HG03457 (cell line): Measurements from ENCODE around the gene HUS1.
"Not testable (repeated sequence)": the region's sequence is repeated elsewhere in the genome, so short reads cannot be mapped to it uniquely, and the experiment has no call there.

Experiments
- ATAC-seq: cut with Tn5 transposase; IDR thresholded peaks from one replicate; pipeline ENCODE4 v1.9.1; 2021; ENCODE audit warnings: moderate number of reproducible peaks; ENCODE audit not compliant: unreplicated experiment

The HUS1 gene

DNA sequence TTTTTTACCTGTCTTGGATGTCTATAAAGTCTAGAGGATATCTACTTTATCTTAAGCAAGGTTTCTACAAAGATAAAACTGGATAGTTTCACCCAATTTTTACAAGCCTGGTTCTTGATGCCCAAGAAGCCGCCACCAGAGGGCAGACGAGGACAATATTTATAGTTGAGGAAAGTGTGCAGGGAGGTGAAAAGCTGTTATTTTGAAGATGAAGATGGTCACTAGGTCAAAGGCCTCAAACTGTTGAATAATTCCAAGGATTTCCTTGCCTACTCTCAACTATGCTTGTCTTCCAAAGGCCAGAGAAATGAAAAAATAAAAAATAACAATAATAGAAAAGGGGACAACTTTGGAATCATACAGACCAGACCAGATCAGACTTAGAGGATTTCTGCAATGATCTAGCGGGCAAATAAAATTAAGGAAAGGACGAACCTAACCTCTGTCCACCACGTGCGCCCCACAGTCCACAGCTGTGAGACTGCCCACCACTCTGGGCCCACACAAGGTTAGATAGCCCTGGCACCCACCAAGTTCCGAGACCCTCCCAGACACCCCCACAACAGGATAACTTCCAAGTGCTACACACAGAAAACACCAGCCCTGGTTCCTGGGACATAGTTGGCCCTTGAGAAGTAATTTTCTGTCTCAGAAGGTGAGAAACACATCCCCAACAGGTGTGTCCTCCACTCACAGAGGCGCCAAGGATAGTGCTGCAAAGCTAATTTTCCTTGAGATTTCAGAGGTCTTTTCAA, 34.0 kb downstream of the HUS1 start:
- no peak for ATAC-seq

DNA sequence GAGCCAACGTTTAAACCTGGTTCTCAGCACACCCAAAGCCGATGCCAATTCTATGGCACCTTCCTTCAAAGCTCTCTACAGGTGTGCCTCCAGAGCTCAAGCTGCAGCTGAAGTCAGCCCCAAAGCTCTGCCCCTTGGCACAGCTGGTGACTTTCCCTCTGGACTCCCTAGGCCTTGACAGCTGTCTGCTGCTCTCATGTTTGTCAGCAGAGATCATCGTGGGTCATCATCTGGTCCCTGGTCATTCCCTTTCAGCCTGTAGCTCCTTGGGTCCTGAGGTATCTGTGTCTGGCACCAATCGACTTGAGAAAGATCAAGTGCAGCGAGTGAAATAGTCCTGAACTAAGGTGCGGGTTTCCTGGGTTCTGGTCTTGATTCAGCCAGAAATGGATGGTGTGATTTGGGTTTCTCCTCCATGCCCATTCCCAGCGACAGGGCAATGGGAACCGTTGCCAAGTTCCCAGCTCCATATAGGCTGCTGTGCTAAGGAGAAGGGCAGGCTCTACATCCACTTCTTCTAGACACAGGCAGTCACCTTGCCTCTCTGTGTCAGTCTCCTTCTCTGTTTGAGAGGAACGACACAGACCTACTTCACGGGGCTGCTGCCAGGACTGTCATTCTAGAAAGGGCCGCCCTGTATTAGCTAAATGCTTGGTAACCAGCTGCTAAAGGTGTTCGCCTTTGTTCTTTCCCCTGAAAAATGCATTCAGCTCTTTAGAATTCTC, 34.7 kb downstream of the HUS1 start:
- no peak for ATAC-seq

GRCh38 chr7:47943676-47944474, 35.5 kb downstream of the HUS1 start:
- ATAC-seq = no peak

- not testable (repeated sequence) for ATAC-seq
Observed at GRCh38 chr7:47942651-47943050, 36.8 kb downstream of the HUS1 start.

DNA sequence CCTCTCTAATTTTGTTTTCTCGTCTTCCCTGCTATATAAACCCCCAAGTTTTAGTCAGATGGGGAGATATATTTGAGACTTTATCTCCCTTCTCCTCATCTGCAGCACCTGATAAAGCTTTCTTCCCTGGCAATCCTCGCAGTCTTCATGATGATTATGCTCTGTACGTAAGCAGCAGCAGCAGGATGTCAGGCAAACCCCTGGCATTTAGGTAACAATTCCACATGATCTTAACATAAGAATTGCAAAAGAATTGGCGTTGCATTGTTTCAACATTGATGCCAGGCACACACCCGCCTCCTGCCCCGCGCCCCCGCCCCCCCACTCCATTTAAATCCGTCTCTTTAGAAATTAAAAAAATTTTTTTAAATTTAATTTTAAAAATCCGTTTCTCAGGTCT, 37.3 kb downstream of the HUS1 start:
- no peak for ATAC-seq

GRCh38 chr7:47941136-47941844, 38.1 kb downstream of the HUS1 start:
- no peak for ATAC-seq

- no peak for ATAC-seq
Observed at GRCh38 chr7:47940088-47941013, 39.1 kb downstream of the HUS1 start.

GRCh38 chr7:47939425-47940036, 39.9 kb downstream of the HUS1 start:
- ATAC-seq = no peak

DNA sequence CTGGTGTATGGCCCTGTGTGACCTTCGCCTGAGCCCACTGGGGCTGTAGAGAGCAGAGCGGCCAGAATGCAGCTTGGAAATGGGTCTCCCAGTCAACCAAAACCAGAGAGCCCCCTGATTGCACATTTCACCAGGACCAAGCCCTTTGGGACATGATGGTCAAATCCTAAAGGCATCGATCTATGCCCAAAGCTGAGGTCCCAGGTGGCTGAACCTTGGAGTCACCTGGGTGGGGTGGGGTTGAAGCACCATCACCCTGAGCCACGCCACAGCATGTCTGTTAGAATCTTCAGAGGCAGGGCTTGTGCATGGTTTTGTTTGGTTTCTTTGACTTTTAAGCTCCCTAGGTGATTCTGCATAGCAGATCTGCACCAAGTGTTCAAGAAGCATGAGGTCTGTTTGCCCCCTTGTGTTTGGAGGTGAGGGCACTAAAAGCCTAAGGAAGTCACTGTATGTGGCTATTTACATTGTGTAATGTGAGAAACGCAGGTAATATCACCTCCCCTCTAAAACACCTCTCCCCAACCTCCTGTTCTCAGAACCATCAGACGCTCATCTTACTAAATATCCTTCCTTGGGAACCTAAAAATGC, 40.7 kb downstream of the HUS1 start:
- ATAC-seq = no peak

GRCh38 chr7:47937711-47938573, 41.5 kb downstream of the HUS1 start:
- ATAC-seq = peak; percentile 53

GRCh38 chr7:47937065-47937687, 42.2 kb downstream of the HUS1 start:
- peak; percentile 92 for ATAC-seq

DNA sequence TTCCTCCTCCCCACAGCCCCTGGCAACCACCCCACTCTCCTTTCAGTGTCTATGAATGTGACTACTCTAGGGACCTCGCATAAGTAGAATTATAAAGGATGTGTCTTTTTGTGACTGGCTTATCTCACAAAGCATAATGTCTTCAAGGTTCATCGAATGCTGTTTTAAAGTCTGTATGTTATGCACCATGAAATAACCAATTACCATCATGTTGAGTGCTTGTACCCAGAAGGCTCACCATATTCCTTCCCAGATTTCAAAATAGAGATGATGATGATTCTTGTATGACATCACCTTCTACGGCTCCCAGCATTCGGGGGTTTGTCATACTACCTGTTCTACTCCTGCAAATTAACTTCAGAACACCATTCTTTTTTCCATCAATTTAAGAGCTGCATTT, 43.1 kb downstream of the HUS1 start:
- no peak for ATAC-seq

DNA sequence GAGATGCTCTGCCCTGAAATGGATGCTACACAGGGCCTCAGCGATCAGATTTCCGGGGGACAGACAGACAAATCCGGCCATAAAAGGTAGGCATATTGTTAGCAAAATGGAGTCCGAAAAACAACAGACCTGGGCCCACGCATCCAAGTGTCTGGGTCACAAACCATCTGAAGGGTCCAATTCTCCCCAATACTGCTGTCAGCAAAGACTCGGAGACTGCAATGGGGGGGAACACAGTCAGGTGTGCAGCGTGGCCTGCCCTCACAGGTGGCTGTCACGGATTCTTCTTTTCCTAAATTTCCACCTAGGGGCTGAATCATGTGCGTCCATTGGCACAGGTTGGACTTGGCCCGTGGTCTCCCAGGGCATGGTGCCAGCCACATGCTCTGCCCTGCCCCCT, 44.1 kb downstream of the HUS1 start:
- ATAC-seq = no peak

- no peak for ATAC-seq
Observed at GRCh38 chr7:47934831-47935230, 44.6 kb downstream of the HUS1 start.

DNA sequence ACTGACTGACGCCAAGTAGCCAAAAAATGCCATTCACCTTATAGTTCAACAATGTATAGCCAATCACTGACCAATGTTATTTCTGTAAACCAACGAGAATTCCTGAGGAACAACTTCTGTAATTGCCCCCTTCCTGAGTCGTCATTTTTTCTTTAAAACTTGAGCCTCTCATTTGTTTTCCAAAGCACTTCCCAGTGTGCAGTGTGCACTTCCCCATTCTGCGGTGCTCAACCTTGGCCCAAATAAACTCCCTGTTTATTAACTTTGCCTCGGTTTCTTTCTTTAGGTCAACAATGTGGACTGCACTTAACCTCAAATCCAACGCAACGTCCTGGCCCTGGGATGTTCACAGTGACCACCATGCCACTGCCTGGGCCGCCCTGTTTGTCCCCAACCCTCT, 46.2 kb downstream of the HUS1 start:
- no peak for ATAC-seq

DNA sequence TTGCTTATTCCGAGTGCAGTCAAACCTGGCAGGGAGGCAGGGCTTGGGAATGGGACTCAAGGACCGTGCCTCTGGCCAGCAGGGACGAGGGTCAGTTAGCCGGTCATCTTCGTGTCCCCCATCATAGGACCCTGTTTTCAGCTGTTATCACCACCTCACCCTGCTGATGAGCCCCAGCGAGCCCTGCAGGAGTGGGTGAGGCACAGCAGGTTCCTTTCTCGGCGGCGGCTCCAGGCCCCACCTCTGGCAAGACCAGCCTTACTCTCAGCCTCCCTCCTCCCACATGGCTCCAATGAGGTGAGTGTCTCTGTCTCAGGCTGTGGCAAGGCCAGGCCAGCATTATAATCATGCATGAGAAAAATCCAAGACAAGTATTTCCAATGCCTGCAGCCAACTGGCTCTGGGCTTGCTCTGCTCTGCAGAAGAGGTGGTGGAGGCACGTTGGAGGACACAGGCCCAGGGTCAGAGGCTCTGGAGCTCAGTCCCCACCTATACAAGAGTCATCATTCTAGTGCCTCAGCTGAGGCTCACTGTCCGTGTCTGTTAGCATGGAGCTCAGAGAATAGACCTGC, 46.9 kb downstream of the HUS1 start:
- ATAC-seq = no peak

GRCh38 chr7:47932016-47932415, 47.4 kb downstream of the HUS1 start:
- no peak for ATAC-seq
